ENCODE measurements around the gene FBXL19.

- no peak for TF ChIP-seq POLR2A (IDR thresholded peaks at IDR 0.05)
- no peak for TF ChIP-seq CTCF (IDR thresholded peaks at IDR 0.05)
Measured at GRCh38 chr16:30980959-30981358, 57.6 kb downstream of the FBXL19 start.

Data from vagina (tissue), 2 donors.